Left ventricle myocardium superior (tissue), 1 donor: ENCODE measurements around the gene DMXL2. TPM values are rescaled to one million over a fixed set of nuclear protein-coding genes. Genes with fewer than 3 reads are reported as not detected.

Source experiments
- total RNA-seq: library from RNA; stranded (reverse); fragmentation: NEBNext Ultra II Directional; extraction: Animal tissue kit (Norgen Biotek cat#: 25700); gene quantifications from one replicate; pipeline ENCODE4 v1.2.1, GENCODE V29; 2021
- donor health status: DM: no; HTN: yes; CAD: no; lungs with severe emphysema.

The DMXL2 gene
- total RNA-seq, 1 donor from 2014 or later: 8.7 TPM

Other genes with a start within 250 kb of the DMXL2 start
- gene SCG3, start 58.7 kb upstream of the DMXL2 start, total RNA-seq: not detected
- 4.7 TPM for gene LYSMD2, start 114.9 kb upstream of the DMXL2 start, total RNA-seq
- gene TMOD2, start 128.8 kb upstream of the DMXL2 start, total RNA-seq: 9.2 TPM
- gene TMOD3, start 206.9 kb upstream of the DMXL2 start, total RNA-seq: 19.9 TPM